Mesodermal cell (in vitro differentiated cells): ENCODE results near the gene NOXO1.
"Not testable (repeated sequence)": the region's sequence is repeated elsewhere in the genome, so short reads cannot be mapped to it uniquely, and the experiment has no call there.

Source experiments
- H3K27ac ChIP-seq: 2 replicates; pipeline ENCODE4 v1.7.0; 2013; ENCODE audit warnings: mild to moderate bottlenecking, low read depth, low read length, moderate library complexity; ENCODE audit not compliant: severe bottlenecking
- H3K36me3 ChIP-seq: 2 replicates; pipeline ENCODE4 v1.7.1; 2013; ENCODE audit warnings: mild to moderate bottlenecking, low read length, moderate library complexity; ENCODE audit not compliant: control insufficient read depth, insufficient read depth
- H3K4me1 ChIP-seq: one replicate; pipeline ENCODE4 v1.7.1; 2013; ENCODE audit warnings: mild to moderate bottlenecking, low read length; ENCODE audit not compliant: insufficient read depth, control insufficient read depth, poor library complexity, severe bottlenecking
- H3K4me3 ChIP-seq: 2 replicates; pipeline ENCODE4 v1.7.0; 2013; ENCODE audit warnings: low read length, control low read depth, mild to moderate bottlenecking; ENCODE audit not compliant: insufficient read depth, poor library complexity, severe bottlenecking; ENCODE audit errors: extremely low read depth
- H3K9me3 ChIP-seq: 2 replicates; pipeline ENCODE4 v1.7.1; 2013; ENCODE audit warnings: mild to moderate bottlenecking, low read length, moderate library complexity; ENCODE audit not compliant: control insufficient read depth
- WGBS, 2 experiments: methylation state at CpG; one replicate each; pipeline ENCODE4 v1.1.5; 2013; ENCODE audit warnings: missing lambda C conversion rate in 2 of 2; ENCODE audit not compliant: insufficient coverage in 2 of 2; 5-methylcytosine and 5-hydroxymethylcytosine counted together

The NOXO1 gene

GRCh38 chr16:1942810-1943726 is 38.2 kb downstream of the NOXO1 start, which contains the start of gene MSRB1:
MSRB1 (minus strand) TSS chr16:1943199; CDS start chr16:1943156, 43 bp downstream.
- Histone ChIP-seq H3K27ac (no peak within 1 kb of the TSS), H3K9me3 (no peaks in the 10 kb centered on the region), H3K4me3 (peak within 1 kb of the TSS; percentile 76), H3K4me1 (peaks cover 4% of the 10 kb centered on the region), H3K36me3 (peaks cover 20% of the 10 kb centered on the region)
- WGBS, 2 experiments = 6% methylated on average over 45 to 49 of the region's 77 CpGs

GRCh38 chr16:1942047-1942809 is 39.0 kb downstream of the NOXO1 start:
- peaks cover 23% of the 10 kb centered on the region for H3K36me3 ChIP-seq
- WGBS, 2 experiments = 48 to 80% methylated on average over 5 to 11 of the region's 17 CpGs
- peak overlapping the region; percentile 76 for H3K4me3 ChIP-seq
- H3K9me3 ChIP-seq = no peaks in the 10 kb centered on the region
- H3K4me1 ChIP-seq = peaks cover 4% of the 10 kb centered on the region
- H3K27ac ChIP-seq = no peak overlapping the region

GRCh38 chr16:1941162-1942046 is 39.9 kb downstream of the NOXO1 start:
- H3K36me3 ChIP-seq = peaks cover 23% of the 10 kb centered on the region

GRCh38 chr16:1940273-1941161 is 40.8 kb downstream of the NOXO1 start:
- 95 to 97% methylated on average over 21 to 23 of the region's 23 CpGs for WGBS, 2 experiments
- no peak overlapping the region for H3K27ac ChIP-seq

More at GRCh38 chr16:1941162-1942046, 39.9 kb downstream of the NOXO1 start:
- Histone ChIP-seq H3K4me3 (no peak overlapping the region), H3K9me3 (no peaks in the 10 kb centered on the region), H3K27ac (no peak overlapping the region), H3K4me1 (peaks cover 4% of the 10 kb centered on the region)
- WGBS, 2 experiments = 82 to 90% methylated on average over 20 to 27 of the region's 30 CpGs

GRCh38 chr16:1939833-1940232 is 41.4 kb downstream of the NOXO1 start:
- H3K9me3 ChIP-seq, H3K4me1 ChIP-seq, H3K4me3 ChIP-seq, H3K27ac ChIP-seq: not testable (repeated sequence)
- 97 to 99% methylated on average over 8 of the region's 8 CpGs for WGBS, 2 experiments
- peaks cover 23% of the 10 kb centered on the region for H3K36me3 ChIP-seq

More at GRCh38 chr16:1940273-1941161, 40.8 kb downstream of the NOXO1 start:
- Histone ChIP-seq H3K36me3 (peaks cover 23% of the 10 kb centered on the region), H3K4me3 (no peak overlapping the region), H3K4me1 (peaks cover 4% of the 10 kb centered on the region), H3K9me3 (no peaks in the 10 kb centered on the region)

- no peak overlapping the region for H3K4me3 ChIP-seq
- H3K4me1 ChIP-seq = peaks cover 4% of the 10 kb centered on the region
- H3K36me3 ChIP-seq = peaks cover 23% of the 10 kb centered on the region
- H3K9me3 ChIP-seq = no peaks in the 10 kb centered on the region
- 96 to 97% methylated on average over 15 to 17 of the region's 17 CpGs for WGBS, 2 experiments
- no peak overlapping the region for H3K27ac ChIP-seq
Measured at GRCh38 chr16:1938910-1939309, 42.4 kb downstream of the NOXO1 start.

- H3K9me3 ChIP-seq = no peaks in the 10 kb centered on the region
- H3K27ac ChIP-seq = no peak overlapping the region
- H3K4me3 ChIP-seq = no peak overlapping the region
- H3K36me3 ChIP-seq = peaks cover 23% of the 10 kb centered on the region
- peaks cover 4% of the 10 kb centered on the region for H3K4me1 ChIP-seq
- 91 to 99% methylated on average over 9 to 10 of the region's 10 CpGs for WGBS, 2 experiments
Measured at GRCh38 chr16:1938316-1938715, 43.0 kb downstream of the NOXO1 start.

GRCh38 chr16:1936945-1937479 is 44.3 kb downstream of the NOXO1 start:
- Histone ChIP-seq H3K4me1 (peaks cover 1% of the 10 kb centered on the region), H3K36me3 (peaks cover 23% of the 10 kb centered on the region), H3K9me3 (no peaks in the 10 kb centered on the region), H3K27ac (no peak overlapping the region), H3K4me3 (no peak overlapping the region)
- WGBS, 2 experiments = 91 to 100% methylated on average over 4 to 7 of the region's 11 CpGs

GRCh38 chr16:1933097-1933661 is 48.1 kb downstream of the NOXO1 start:
- no peak overlapping the region for H3K4me3 ChIP-seq
- H3K36me3 ChIP-seq = peaks cover 4% of the 10 kb centered on the region
- H3K9me3 ChIP-seq = no peaks in the 10 kb centered on the region
- H3K4me1 ChIP-seq = no peaks in the 10 kb centered on the region
- WGBS, 2 experiments = 79 to 82% methylated on average over 17 to 20 of the region's 23 CpGs
- no peak overlapping the region for H3K27ac ChIP-seq
